Trophoblast cell (in vitro differentiated cells and primary cell): Measurements from ENCODE around the gene ASTL.
"Not testable (repeated sequence)": the region's sequence is repeated elsewhere in the genome, so short reads cannot be mapped to it uniquely, and the experiment has no call there.

Experiments
- DNase-seq, 2 donors: peaks; one replicate each; pipeline ENCODE4 v3.0.0-alpha.2; 2016
- H2AFZ ChIP-seq: 2 replicates; pipeline ENCODE4 v1.6.1; 2013; ENCODE audit warnings: low read length, moderate library complexity, mild to moderate bottlenecking; ENCODE audit not compliant: insufficient read depth, poor library complexity
- H2AK5ac ChIP-seq: 2 replicates; pipeline ENCODE4 v1.6.1; 2013; ENCODE audit warnings: mild to moderate bottlenecking, low read length
- H2BK120ac ChIP-seq: 2 replicates; pipeline ENCODE4 v1.6.1; 2013; ENCODE audit warnings: low read length, mild to moderate bottlenecking, moderate library complexity; ENCODE audit not compliant: insufficient read depth, poor library complexity
- H2BK12ac ChIP-seq: 2 replicates; pipeline ENCODE4 v1.6.1; 2013; ENCODE audit warnings: mild to moderate bottlenecking, low read length, moderate library complexity
- H2BK5ac ChIP-seq: 2 replicates; pipeline ENCODE4 v1.6.1; 2013; ENCODE audit warnings: low read length, low read depth, moderate library complexity, mild to moderate bottlenecking; ENCODE audit not compliant: poor library complexity
- H3K14ac ChIP-seq: 2 replicates; pipeline ENCODE4 v1.6.1; 2013; ENCODE audit warnings: mild to moderate bottlenecking, low read length
- H3K18ac ChIP-seq: 2 replicates; pipeline ENCODE4 v1.6.1; 2013; ENCODE audit warnings: mild to moderate bottlenecking, low read length
- H3K23ac ChIP-seq: 2 replicates; pipeline ENCODE4 v1.6.1; 2013; ENCODE audit warnings: low read length
- H3K27ac ChIP-seq: 2 replicates; pipeline ENCODE4 v1.5.1; 2013; ENCODE audit warnings: low read depth, mild to moderate bottlenecking, inconsistent platforms, low read length, moderate library complexity
- H3K27me3 ChIP-seq: 2 replicates; pipeline ENCODE4 v1.6.1; 2013; ENCODE audit warnings: inconsistent platforms, mild to moderate bottlenecking, low read length, moderate library complexity; ENCODE audit not compliant: insufficient read depth
- H3K36me3 ChIP-seq, 2 experiments: 1 replicate in 1 of 2; 2 replicates in 1 of 2; pipeline ENCODE4 v1.6.1; 2013; ENCODE audit warnings: low read length in 2 of 2, mild to moderate bottlenecking in 2 of 2, moderate library complexity in 1 of 2; ENCODE audit not compliant: insufficient read depth in 2 of 2, control insufficient read depth in 1 of 2
- H3K4ac ChIP-seq: 2 replicates; pipeline ENCODE4 v1.6.1; 2013; ENCODE audit warnings: low read depth, mild to moderate bottlenecking, low read length, moderate library complexity
- H3K4me1 ChIP-seq, 2 experiments: 1 replicate in 1 of 2; 2 replicates in 1 of 2; pipeline ENCODE4 v1.6.1; 2013; ENCODE audit warnings: low read length in 2 of 2, mild to moderate bottlenecking in 2 of 2, moderate library complexity in 1 of 2; ENCODE audit not compliant: insufficient read depth in 2 of 2, control insufficient read depth in 1 of 2
- H3K4me2 ChIP-seq: 2 replicates; pipeline ENCODE4 v1.6.1; 2013; ENCODE audit warnings: inconsistent platforms, mild to moderate bottlenecking, low read length, moderate library complexity
- H3K4me3 ChIP-seq: 2 replicates; pipeline ENCODE4 v1.5.1; 2013; ENCODE audit warnings: mild to moderate bottlenecking, low read depth, low read length, inconsistent platforms
- H3K79me1 ChIP-seq: one replicate; pipeline ENCODE4 v1.6.1; 2013; ENCODE audit warnings: low read length
- H3K79me2 ChIP-seq: 2 replicates; pipeline ENCODE4 v1.6.1; 2013; ENCODE audit warnings: low read length, mild to moderate bottlenecking; ENCODE audit not compliant: control insufficient read depth, insufficient read depth, poor library complexity
- H3K9ac ChIP-seq: 2 replicates; pipeline ENCODE4 v1.6.1; 2013; ENCODE audit warnings: mild to moderate bottlenecking, low read length
- H3K9me3 ChIP-seq: 2 replicates; pipeline ENCODE4 v1.6.1; 2013; ENCODE audit warnings: low read depth, mild to moderate bottlenecking, control low read depth, inconsistent platforms, low read length; ENCODE audit not compliant: insufficient read depth
- H4K12ac ChIP-seq: 2 replicates; pipeline ENCODE4 v1.6.1; 2013; ENCODE audit warnings: low read depth, mild to moderate bottlenecking, low read length, moderate library complexity
- H4K8ac ChIP-seq: 2 replicates; pipeline ENCODE4 v1.6.1; 2013; ENCODE audit warnings: low read depth, mild to moderate bottlenecking, low read length, moderate library complexity
- H4K91ac ChIP-seq: one replicate; pipeline ENCODE4 v1.6.1; 2013; ENCODE audit warnings: low read depth, mild to moderate bottlenecking, low read length, moderate library complexity
- WGBS: extraction: QIAGEN DNeasy Blood & Tissue Kit; methylation state at CpG from one replicate; pipeline ENCODE4 v1.1.7; 2013; ENCODE audit warnings: missing lambda C conversion rate; ENCODE audit not compliant: insufficient read length, insufficient coverage; ENCODE audit errors: extremely low coverage; 5-methylcytosine and 5-hydroxymethylcytosine counted together

Gene ASTL

GRCh38 chr2:96163768-96164429 lies 25.6 kb upstream of the ASTL start:
- Histone ChIP-seq H3K79me2 (no peaks in the 10 kb centered on the region), H3K27me3 (no peaks in the 10 kb centered on the region), H4K91ac (no peak overlapping the region), H3K9ac (no peak overlapping the region), H3K4me1 (no peaks in the 10 kb centered on the region), H3K18ac (no peak overlapping the region), H3K27ac (no peak overlapping the region), H3K9me3 (no peaks in the 10 kb centered on the region), H4K8ac (no peak overlapping the region), H2AK5ac (no peak overlapping the region), H2BK120ac (no peak overlapping the region), H3K4ac (no peak overlapping the region), H3K23ac (no peak overlapping the region), H3K4me2 (no peak overlapping the region), H2AFZ (no peak overlapping the region), H3K79me1 (no peaks in the 10 kb centered on the region), H3K4me3 (no peak overlapping the region), H4K12ac (no peak overlapping the region), H2BK12ac (no peak overlapping the region), H2BK5ac (no peak overlapping the region), H3K14ac (peak overlapping the region; percentile 26), H3K36me3 (no peaks in the 10 kb centered on the region)
- WGBS, result no CpG with 5 or more reads among the region's 13 CpGs
- no peak for DNase-seq

GRCh38 chr2:96163415-96163767 lies 25.1 kb upstream of the ASTL start:
- WGBS, result no CpG with 5 or more reads among the region's 5 CpGs
- Histone ChIP-seq H2AFZ (no peak overlapping the region), H2AK5ac (no peak overlapping the region)

GRCh38 chr2:96161898-96162297 lies 23.6 kb upstream of the ASTL start:
- Histone ChIP-seq H3K79me1 (no peaks in the 10 kb centered on the region), H3K14ac (no peak overlapping the region), H3K4me2 (no peak overlapping the region), H2BK12ac (no peak overlapping the region), H3K27ac (no peak overlapping the region), H3K4ac (no peak overlapping the region), H4K91ac (no peak overlapping the region), H3K9ac (no peak overlapping the region), H2BK5ac (no peak overlapping the region), H3K4me1 (no peaks in the 10 kb centered on the region), H4K12ac (no peak overlapping the region), H3K9me3 (no peaks in the 10 kb centered on the region), H3K23ac (no peak overlapping the region), H2AK5ac (no peak overlapping the region), H3K36me3 (no peaks in the 10 kb centered on the region), H3K4me3 (no peak overlapping the region), H4K8ac (no peak overlapping the region), H3K79me2 (no peaks in the 10 kb centered on the region), H2AFZ (no peak overlapping the region), H2BK120ac (no peak overlapping the region), H3K18ac (no peak overlapping the region), H3K27me3 (no peaks in the 10 kb centered on the region)
- DNase-seq, result no peak
- WGBS, result no CpG with 5 or more reads among the region's 5 CpGs

More at GRCh38 chr2:96163415-96163767, 25.1 kb upstream of the ASTL start:
- no peak overlapping the region for H4K8ac ChIP-seq
- H3K27ac ChIP-seq, result no peak overlapping the region
- H3K4me2 ChIP-seq, result no peak overlapping the region
- H3K27me3 ChIP-seq, result no peaks in the 10 kb centered on the region
- H3K4me1 ChIP-seq, result no peaks in the 10 kb centered on the region
- no peak overlapping the region for H3K9ac ChIP-seq
- no peak overlapping the region for H3K18ac ChIP-seq
- H3K14ac ChIP-seq, result no peak overlapping the region
- no peak overlapping the region for H3K4me3 ChIP-seq
- no peaks in the 10 kb centered on the region for H3K79me1 ChIP-seq
- no peak overlapping the region for H3K4ac ChIP-seq
- no peak overlapping the region for H4K12ac ChIP-seq
- H2BK120ac ChIP-seq, result no peak overlapping the region
- no peaks in the 10 kb centered on the region for H3K79me2 ChIP-seq
- no peak overlapping the region for H2BK5ac ChIP-seq
- no peak overlapping the region for H4K91ac ChIP-seq
- no peak for DNase-seq
- no peak overlapping the region for H3K23ac ChIP-seq
- H3K9me3 ChIP-seq, result no peaks in the 10 kb centered on the region
- no peaks in the 10 kb centered on the region for H3K36me3 ChIP-seq
- H2BK12ac ChIP-seq, result no peak overlapping the region

- H3K9ac ChIP-seq, H3K14ac ChIP-seq, H3K27ac ChIP-seq: not testable (repeated sequence)
Measured at GRCh38 chr2:96160366-96160765, 22.1 kb upstream of the ASTL start.

More at GRCh38 chr2:96160366-96160765, 22.1 kb upstream of the ASTL start:
- not testable (repeated sequence) for H3K4me3 ChIP-seq, H4K8ac ChIP-seq, H3K36me3 ChIP-seq, H3K79me1 ChIP-seq, H3K79me2 ChIP-seq, H3K4me2 ChIP-seq, H4K12ac ChIP-seq, H3K4ac ChIP-seq, H4K91ac ChIP-seq, H2BK120ac ChIP-seq, H2BK12ac ChIP-seq, DNase-seq, H2AK5ac ChIP-seq, H2AFZ ChIP-seq, H2BK5ac ChIP-seq, H3K23ac ChIP-seq, H3K18ac ChIP-seq, H3K9me3 ChIP-seq, H3K27me3 ChIP-seq, H3K4me1 ChIP-seq
- no CpG with 5 or more reads among the region's 5 CpGs for WGBS
